Motor neuron (in vitro differentiated cells): ENCODE data around the gene ATXN1. TPM values are rescaled to one million over a fixed set of nuclear protein-coding genes. Genes with fewer than 3 reads are reported as not detected.
"Not testable (repeated sequence)": the region's sequence is repeated elsewhere in the genome, so short reads cannot be mapped to it uniquely, and the experiment has no call there.

Experiments
- ATAC-seq, 8 experiments: fragments of 200-7000 bp; cut with Tn5 transposase; replicated peaks in 6 of 8; 2 replicates each; pipeline ENCODE4 v1.8.0; 2021; ENCODE audit warnings: mild to moderate bottlenecking in 8 of 8, moderate library complexity in 8 of 8
- H3K27ac ChIP-seq, 2 donors: fragments of 250-450 bp; sonication (Bioruptor Pico); 2 replicates each; pipeline ENCODE4 v1.9.0; 2021; ENCODE audit warnings: antibody characterized with exemption in 2 of 2, mild to moderate bottlenecking in 2 of 2, moderate library complexity in 1 of 2
- H3K4me1 ChIP-seq, 2 donors: fragments of 250-450 bp; sonication (Bioruptor Pico); replicated peaks in 1 of 2; 2 replicates each; pipeline ENCODE4 v1.6.1; 2021; ENCODE audit warnings: antibody characterized with exemption in 2 of 2, mild to moderate bottlenecking in 2 of 2, moderate library complexity in 1 of 2
- H3K4me3 ChIP-seq, 5 donors: fragments of 250-450 bp; sonication (Bioruptor Pico); 2 replicates each; pipeline ENCODE4 v1.9.0; 2021; ENCODE audit warnings: antibody characterized with exemption in 5 of 5, mild to moderate bottlenecking in 5 of 5, moderate library complexity in 4 of 5
- WGBS, 10 experiments: fragments of 450-650 bp; shearing (Covaris generic); methylation state at CpG; one replicate each; pipeline ENCODE4 v1.0.0; 2022; 5-methylcytosine and 5-hydroxymethylcytosine counted together
- in situ Hi-C, 9 experiments: fragments of 400-800 bp; cut with MboI; loops; one replicate each; pipeline ENCODE4 v1.15.0; 2021; ENCODE audit warnings: low sequenced_read_pairs in 9 of 9, low pct_unique_long_range_greater_than_20kb in 2 of 9; ENCODE audit not compliant: unreplicated experiment in 9 of 9
- total RNA-seq, 8 experiments: library from RNA; unstranded; fragments of 300-600 nt; gene quantifications; 2 replicates each; pipeline versions ENCODE4 v1.2.3 to v1.2.4, GENCODE V29; 2022

ATXN1 gene
- total RNA-seq, 8 experiments from 2014 or later: 8.9 to 64.9 (median 18.3) TPM

DNA sequence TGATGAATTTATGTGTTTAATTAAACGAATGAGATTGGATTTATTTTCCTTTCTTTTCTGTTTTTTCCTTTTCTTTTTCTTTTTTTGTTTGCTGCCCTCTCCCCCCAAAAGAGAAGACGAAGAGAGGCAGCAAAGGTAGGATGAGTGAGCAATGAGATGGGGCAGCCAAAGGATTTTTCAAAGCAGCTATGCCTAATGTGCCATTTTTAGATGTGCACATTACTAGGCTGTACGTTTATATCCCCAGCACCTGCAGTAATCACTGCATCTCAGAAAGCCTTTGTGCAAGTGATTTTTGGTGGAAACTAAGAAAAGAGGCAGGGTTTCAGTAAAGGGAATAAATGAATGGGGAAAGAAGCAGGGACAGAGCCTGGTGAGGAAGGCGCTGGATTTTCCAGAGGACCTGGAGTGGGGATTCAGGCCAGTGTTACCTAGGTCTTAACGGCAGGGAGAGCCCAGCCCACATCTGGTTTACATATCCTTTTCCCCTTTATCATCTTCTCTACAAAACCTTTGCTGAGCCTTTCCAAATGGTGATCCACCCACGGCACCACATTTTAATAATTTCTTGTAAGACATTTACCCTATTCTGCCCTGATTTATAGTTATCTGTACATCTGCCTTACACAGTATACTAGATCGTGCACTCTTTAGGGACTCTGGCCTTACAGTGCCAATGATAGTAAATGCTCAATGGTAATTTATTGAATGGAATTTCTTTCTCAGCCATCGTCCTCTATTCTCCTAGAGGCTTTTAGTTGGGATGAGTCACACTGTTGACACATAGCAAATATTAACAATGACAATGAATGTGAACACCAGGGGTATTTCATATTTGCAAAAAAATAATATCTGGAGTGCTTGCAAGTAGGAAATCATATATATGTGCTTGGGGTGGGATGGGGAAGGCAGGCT lies 38.3 kb upstream of the ATXN1 start:
- in situ Hi-C loops: loop anchor here in 1 of 9 experiments (25.0 kb wide), 2 partner anchors 163 to 288 kb away; no protein-coding TSS in a partner anchor

GRCh38 chr6:16793828-16794412 lies 32.7 kb upstream of the ATXN1 start:
- peaks cover 0 to 1% of the 10 kb centered on the region in 2 donors for H3K4me1 ChIP-seq
- ATAC-seq: no peak
- 72 to 100% (median 88%) methylated on average over 2 to 3 of the region's 3 CpGs for WGBS, 10 experiments
- no peak overlapping the region for H3K4me3 ChIP-seq
- in situ Hi-C loops: loop anchor here in 1 of 9 experiments (25.0 kb wide), 1 partner anchor 168 kb away; no protein-coding TSS in a partner anchor
- no peak overlapping the region for H3K27ac ChIP-seq

More for the DNA sequence above, 38.3 kb upstream of the ATXN1 start:
- peak overlapping the region; percentile 2 to 55 for H3K27ac ChIP-seq
- H3K4me1 ChIP-seq: peaks cover 29 to 31% of the 10 kb centered on the region in 2 donors
- no peak overlapping the region for H3K4me3 ChIP-seq
- peak; percentile 33 to 90 (median 44) for ATAC-seq
- 15 to 85% (median 61%) methylated on average over 2 to 7 of the region's 8 CpGs for WGBS, 10 experiments

GRCh38 chr6:16789329-16790038 lies 28.2 kb upstream of the ATXN1 start:
- Histone ChIP-seq H3K27ac (no peak overlapping the region), H3K4me3 (no peak overlapping the region), H3K4me1 (no peaks in the 10 kb centered on the region)
- WGBS, 10 experiments: 0 to 100% (median 50%) methylated on average over 1 to 2 of the region's 2 CpGs; no CpG with 5 or more reads in 1 of the 10 experiments
- in situ Hi-C loops: loop anchor here in 1 of 9 experiments (25.0 kb wide), 1 partner anchor 173 kb away; no protein-coding TSS in a partner anchor
- ATAC-seq: peak in 2 of 8 experiments; percentile 25 to 83

GRCh38 chr6:16787128-16787682 lies 25.9 kb upstream of the ATXN1 start:
- 0 to 75% (median 46%) methylated on average over 1 of the region's 1 CpG; no CpG with 5 or more reads in 4 of the 10 experiments for WGBS, 10 experiments
- no peak for ATAC-seq
- in situ Hi-C loops: loop anchor here in 1 of 9 experiments (25.0 kb wide), 1 partner anchor 175 kb away; no protein-coding TSS in a partner anchor
- Histone ChIP-seq H3K27ac (no peak overlapping the region), H3K4me3 (no peak overlapping the region), H3K4me1 (peaks cover 6 to 23% of the 10 kb centered on the region in 2 donors)

DNA sequence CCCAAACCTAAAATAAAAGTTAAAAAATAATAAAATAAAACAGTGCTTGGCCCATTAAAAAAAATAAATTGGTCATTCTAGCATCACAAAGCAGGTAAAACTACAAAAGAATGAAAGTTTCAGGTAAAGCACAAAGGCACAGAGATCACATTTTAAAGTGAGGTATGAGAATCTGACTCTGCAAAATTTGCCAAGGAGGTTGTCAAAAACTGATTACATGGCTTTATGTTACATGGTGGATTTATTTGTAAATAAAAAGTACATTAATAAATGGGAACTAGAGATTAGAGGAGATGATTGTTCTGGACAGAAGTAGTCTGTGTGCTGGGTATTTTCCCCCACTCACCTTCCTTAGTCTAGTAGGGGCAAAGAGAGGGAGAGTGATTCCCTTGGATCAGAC lies 24.2 kb upstream of the ATXN1 start:
- in situ Hi-C loops: loop anchor here in 1 of 9 experiments (25.0 kb wide), 1 partner anchor 177 kb away; no protein-coding TSS in a partner anchor
- H3K4me3 ChIP-seq: no peak overlapping the region
- H3K27ac ChIP-seq: no peak overlapping the region
- no peak for ATAC-seq
- peaks cover 22 to 39% of the 10 kb centered on the region in 2 donors for H3K4me1 ChIP-seq

GRCh38 chr6:16784957-16785356 lies 23.7 kb upstream of the ATXN1 start:
- WGBS, 10 experiments: 40 to 100% (median 88%) methylated on average over 1 to 3 of the region's 3 CpGs
- in situ Hi-C loops: loop anchor here in 1 of 9 experiments (25.0 kb wide), 1 partner anchor 177 kb away; no protein-coding TSS in a partner anchor
- H3K27ac ChIP-seq, ATAC-seq, H3K4me3 ChIP-seq: not testable (repeated sequence)
- H3K4me1 ChIP-seq: peaks cover 22 to 39% of the 10 kb centered on the region in 2 donors

GRCh38 chr6:16783952-16784565 lies 22.8 kb upstream of the ATXN1 start:
- peak in 2 of 8 experiments; percentile 4 to 5 for ATAC-seq
- H3K4me3 ChIP-seq: no peak overlapping the region
- WGBS, 10 experiments: 83 to 100% (median 100%) methylated on average over 1 to 2 of the region's 2 CpGs; no CpG with 5 or more reads in 3 of the 10 experiments
- peaks cover 22 to 39% of the 10 kb centered on the region in 2 donors for H3K4me1 ChIP-seq
- in situ Hi-C loops: loop anchor here in 1 of 9 experiments (25.0 kb wide), 1 partner anchor 178 kb away; no protein-coding TSS in a partner anchor
- H3K27ac ChIP-seq: peak overlapping the region; percentile 7 to 46

- Histone ChIP-seq H3K4me1 (peaks cover 22 to 39% of the 10 kb centered on the region in 2 donors), H3K4me3 (no peak overlapping the region), H3K27ac (peak overlapping the region; percentile 7 to 46)
- in situ Hi-C loops: loop anchor here in 1 of 9 experiments (25.0 kb wide), 1 partner anchor 179 kb away; no protein-coding TSS in a partner anchor
- 20 to 92% (median 70%) methylated on average over 1 to 4 of the region's 4 CpGs; no CpG with 5 or more reads in 1 of the 10 experiments for WGBS, 10 experiments
- ATAC-seq: peak in 5 of 8 experiments; percentile 84 to 89 (median 86)
Observed at GRCh38 chr6:16783509-16783908, 22.2 kb upstream of the ATXN1 start.

GRCh38 chr6:16782278-16782677 lies 21.0 kb upstream of the ATXN1 start:
- in situ Hi-C loops: loop anchor here in 1 of 9 experiments (25.0 kb wide), 1 partner anchor 180 kb away; no protein-coding TSS in a partner anchor
- WGBS, 10 experiments: 35 to 80% (median 49%) methylated on average over 1 to 4 of the region's 4 CpGs
- Histone ChIP-seq H3K4me1 (peaks cover 22 to 39% of the 10 kb centered on the region in 2 donors), H3K27ac (no peak overlapping the region), H3K4me3 (no peak overlapping the region)
- peak in 5 of 8 experiments; percentile 29 to 57 (median 43) for ATAC-seq

- H3K4me1 ChIP-seq: peaks cover 22 to 39% of the 10 kb centered on the region in 2 donors
- WGBS, 10 experiments: 60 to 96% (median 82%) methylated on average over 1 to 5 of the region's 8 CpGs; no CpG with 5 or more reads in 2 of the 10 experiments
- peak; percentile 25 to 79 (median 69) for ATAC-seq
- peak overlapping the region in 1 of 2 donors; percentile 19 for H3K27ac ChIP-seq
- in situ Hi-C loops: loop anchor here in 1 of 9 experiments (25.0 kb wide), 1 partner anchor 181 kb away; no protein-coding TSS in a partner anchor
- H3K4me3 ChIP-seq: no peak overlapping the region
Observed at GRCh38 chr6:16781348-16782169, 20.3 kb upstream of the ATXN1 start.

GRCh38 chr6:16778521-16778920 lies 17.3 kb upstream of the ATXN1 start:
- H3K4me3 ChIP-seq: no peak overlapping the region
- no peak for ATAC-seq
- H3K4me1 ChIP-seq: peaks cover 22 to 29% of the 10 kb centered on the region in 2 donors
- no peak overlapping the region for H3K27ac ChIP-seq
- in situ Hi-C loops: loop anchor here in 1 of 9 experiments (25.0 kb wide), 1 partner anchor 184 kb away; no protein-coding TSS in a partner anchor
- WGBS, 10 experiments: 83 to 100% (median 95%) methylated on average over 1 to 5 of the region's 5 CpGs
